HepG2 (cell line): ENCODE data around the gene SLTM. TPM values are rescaled to one million over a fixed set of nuclear protein-coding genes. Genes with fewer than 3 reads are reported as not detected.

Source experiments
- AHDC1 ChIP-seq: sonication (generic); formaldehyde crosslinking; IDR thresholded peaks from 2 replicates; pipeline ENCODE4 v1.5.1; 2020; ENCODE audit warnings: mild to moderate bottlenecking, missing genetic modification reagents, borderline replicate concordance
- CC2D1A ChIP-seq: sonication (generic); formaldehyde crosslinking; IDR thresholded peaks from 2 replicates; pipeline ENCODE4 v1.8.1; 2023; ENCODE audit warnings: mild to moderate bottlenecking, missing genetic modification reagents
- DR1 ChIP-seq: sonication (generic); formaldehyde crosslinking; IDR thresholded peaks from 2 replicates; pipeline ENCODE4 v1.8.0; 2021; ENCODE audit warnings: mild to moderate bottlenecking, missing genetic modification reagents, inconsistent platforms
- FOSL1 ChIP-seq: sonication (generic); formaldehyde crosslinking; IDR thresholded peaks from 2 replicates; pipeline ENCODE4 v1.9.0; 2021; ENCODE audit warnings: missing genetic modification reagents, borderline replicate concordance
- GATAD2A ChIP-seq: IDR thresholded peaks from 2 replicates; pipeline ENCODE4 v1.6.1; 2016
- GMEB2 ChIP-seq: IDR thresholded peaks from 2 replicates; pipeline ENCODE4 v1.6.1; 2016; ENCODE audit warnings: missing biosample characterization, missing genetic modification reagents, low read depth
- ISX ChIP-seq: sonication (generic); formaldehyde crosslinking; conservative IDR thresholded peaks from 2 replicates; pipeline ENCODE4 v1.5.0; 2020; ENCODE audit warnings: missing genetic modification reagents
- JARID2 ChIP-seq: sonication (generic); formaldehyde crosslinking; IDR thresholded peaks from 2 replicates; pipeline ENCODE4 v1.8.1; 2023; ENCODE audit warnings: missing genetic modification reagents, inconsistent platforms; ENCODE audit not compliant: insufficient replicate concordance
- MAFK ChIP-seq, 2 experiments: IDR thresholded peaks in 1 of 2; conservative IDR thresholded peaks in 1 of 2; 2 replicates each; pipeline ENCODE4 v1.6.1; 2011; ENCODE audit warnings: improper control_type of control experiment in 2 of 2, low read length in 2 of 2
- RXRA ChIP-seq: sonication (generic); formaldehyde crosslinking; IDR thresholded peaks from 2 replicates; pipeline ENCODE4 v1.5.1; 2020; ENCODE audit warnings: missing genetic modification reagents
- SSRP1 ChIP-seq: IDR thresholded peaks from 2 replicates; pipeline ENCODE4 v1.6.1; 2016; ENCODE audit warnings: control low read depth
- ZBTB7B ChIP-seq: sonication (generic); formaldehyde crosslinking; IDR thresholded peaks from 2 replicates; pipeline ENCODE4 v1.4.0; 2020; ENCODE audit warnings: missing genetic modification reagents
- ZNF280D ChIP-seq: sonication (generic); formaldehyde crosslinking; IDR thresholded peaks from 2 replicates; pipeline ENCODE4 v1.5.1; 2020; ENCODE audit warnings: mild to moderate bottlenecking, missing genetic modification reagents
- ZNF644 ChIP-seq: IDR thresholded peaks from 2 replicates; pipeline ENCODE4 v1.6.1; 2016; ENCODE audit warnings: low read depth
- polyA plus RNA-seq, 8 experiments: library from polyadenylated mRNA; depleted of rRNA in 3 of 8; stranded (reverse) in 7 of 8; unstranded in 1 of 8; fragments of >200 nt; fragmentation: Illumina TruSeq in 4 of 8; extraction: Trizol in 4 of 8; gene quantifications; 2 replicates each; pipeline versions ENCODE4 v1.2.1 to v1.2.3, GENCODE V29; 2011 to 2016; ENCODE audit warnings: low read depth in 4 of 8, missing spikeins in 1 of 8, mixed read lengths in 1 of 8; ENCODE audit not compliant: insufficient read depth in 1 of 8
- total RNA-seq, 5 experiments: library from RNA; depleted of rRNA; stranded (reverse); fragments of >200 nt; fragmentation: Illumina TruSeq; extraction: Trizol; gene quantifications; 2 replicates each; pipeline ENCODE4 v1.2.3, GENCODE V29; 2016; ENCODE audit warnings: low read depth in 1 of 5
- TF ChIP-seq, protein P1 (sequence below): sonication (generic); formaldehyde crosslinking; IDR thresholded peaks from 2 replicates; pipeline ENCODE4 v1.8.0; 2022; ENCODE audit warnings: missing genetic modification reagents, mild to moderate bottlenecking, moderate library complexity, borderline replicate concordance
- TF ChIP-seq, protein P2 (sequence below): IDR thresholded peaks from 2 replicates; pipeline ENCODE4 v1.6.1; 2016; ENCODE audit warnings: missing genetic modification reagents, missing compliant biosample characterization

Gene SLTM
- total and polyA plus RNA-seq, 2 of the 13 experiments (the other 11 are each of a cell fraction or from before 2014, with no cell fraction given): 22.0 to 64.2 TPM

DNA sequence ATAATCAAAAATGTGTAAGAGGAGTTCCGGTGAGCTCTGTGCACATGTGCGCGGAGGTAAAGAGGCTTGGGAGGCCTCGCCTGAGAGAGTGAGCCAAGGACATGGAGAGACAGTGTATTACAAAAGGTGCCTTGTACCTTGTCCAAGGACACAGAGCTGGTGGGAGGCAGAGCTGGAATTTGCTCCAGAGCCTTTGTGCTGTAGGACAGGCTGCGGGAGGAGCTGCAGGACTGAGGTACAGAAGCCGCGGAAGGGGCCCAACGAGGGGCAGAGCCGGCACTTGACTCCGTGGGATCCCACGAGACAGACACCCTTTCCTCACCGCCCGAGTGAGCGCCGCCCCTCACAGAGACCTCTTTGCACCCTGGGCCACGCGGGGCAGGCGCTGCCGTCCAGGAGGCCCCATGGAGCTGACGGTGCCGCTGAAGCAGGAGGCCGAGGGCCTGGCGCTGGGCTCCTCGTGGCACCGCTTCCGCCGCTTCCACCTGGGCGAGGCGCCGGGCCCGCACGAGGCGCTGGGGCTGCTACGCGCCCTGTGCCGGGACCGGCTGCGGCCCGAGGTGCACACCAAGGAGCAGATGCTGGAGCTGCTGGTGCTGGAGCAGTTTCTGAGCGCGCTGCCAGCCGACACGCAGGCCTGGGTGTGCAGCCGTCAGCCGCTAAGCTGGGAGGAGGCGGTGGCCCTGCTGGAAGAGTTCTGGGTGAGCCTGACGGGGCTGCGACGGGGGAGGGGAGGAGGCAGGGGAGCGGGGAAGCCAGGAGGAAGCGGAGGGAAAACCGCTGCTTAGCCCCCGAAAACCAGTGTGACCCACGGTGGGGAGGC, 68.7 kb downstream of the SLTM start (continued):
- TF ChIP-seq AHDC1 (CRISPR knock-in tag) (peak; percentile 72; the same call in 1 of the 2 replicates), GMEB2 (no peak), JARID2 (no peak), CC2D1A (CRISPR knock-in tag) (0 out of 2 replicates have a peak, but pooled peaks have one; percentile 66), FOSL1 (CRISPR knock-in tag) (no peak), SSRP1 (CRISPR knock-in tag) (0 out of 2 replicates have a peak, but pooled peaks have one; percentile 26), ZBTB7B (CRISPR knock-in tag) (peak; percentile 81; the same call in 1 of the 2 replicates), ZNF280D (CRISPR knock-in tag) (peak; percentile 70), DR1 (peak; percentile 36; the same call in 1 of the 2 replicates), RXRA (peak; percentile 77; the same call in 1 of the 2 replicates), ZNF644 (CRISPR knock-in tag) (no peak), MAFK (conservative IDR thresholded peaks at IDR 0.05 in 1 of 2, IDR thresholded peaks at IDR 0.05 in 1 of 2; ENCODE audit: low read length in 2 of 2) (no peak), GATAD2A (peak; percentile 88), ISX (CRISPR knock-in tag) (no peak)
- TF ChIP-seq, protein P1, sequence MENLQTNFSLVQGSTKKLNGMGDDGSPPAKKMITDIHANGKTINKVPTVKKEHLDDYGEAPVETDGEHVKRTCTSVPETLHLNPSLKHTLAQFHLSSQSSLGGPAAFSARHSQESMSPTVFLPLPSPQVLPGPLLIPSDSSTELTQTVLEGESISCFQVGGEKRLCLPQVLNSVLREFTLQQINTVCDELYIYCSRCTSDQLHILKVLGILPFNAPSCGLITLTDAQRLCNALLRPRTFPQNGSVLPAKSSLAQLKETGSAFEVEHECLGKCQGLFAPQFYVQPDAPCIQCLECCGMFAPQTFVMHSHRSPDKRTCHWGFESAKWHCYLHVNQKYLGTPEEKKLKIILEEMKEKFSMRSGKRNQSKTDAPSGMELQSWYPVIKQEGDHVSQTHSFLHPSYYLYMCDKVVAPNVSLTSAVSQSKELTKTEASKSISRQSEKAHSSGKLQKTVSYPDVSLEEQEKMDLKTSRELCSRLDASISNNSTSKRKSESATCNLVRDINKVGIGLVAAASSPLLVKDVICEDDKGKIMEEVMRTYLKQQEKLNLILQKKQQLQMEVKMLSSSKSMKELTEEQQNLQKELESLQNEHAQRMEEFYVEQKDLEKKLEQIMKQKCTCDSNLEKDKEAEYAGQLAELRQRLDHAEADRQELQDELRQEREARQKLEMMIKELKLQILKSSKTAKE: no peak
- TF ChIP-seq, protein P2, sequence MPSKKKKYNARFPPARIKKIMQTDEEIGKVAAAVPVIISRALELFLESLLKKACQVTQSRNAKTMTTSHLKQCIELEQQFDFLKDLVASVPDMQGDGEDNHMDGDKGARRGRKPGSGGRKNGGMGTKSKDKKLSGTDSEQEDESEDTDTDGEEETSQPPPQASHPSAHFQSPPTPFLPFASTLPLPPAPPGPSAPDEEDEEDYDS (CRISPR knock-in tag): peak; percentile 52; the same call in 1 of the 2 replicates
